Fibroblast of skin of back (primary cell): ENCODE measurements around the gene HOXB3.

Experiments
- DNase-seq: peaks from one replicate; pipeline ENCODE4 v3.0.0-alpha.2; 2013

The HOXB3 gene

DNA sequence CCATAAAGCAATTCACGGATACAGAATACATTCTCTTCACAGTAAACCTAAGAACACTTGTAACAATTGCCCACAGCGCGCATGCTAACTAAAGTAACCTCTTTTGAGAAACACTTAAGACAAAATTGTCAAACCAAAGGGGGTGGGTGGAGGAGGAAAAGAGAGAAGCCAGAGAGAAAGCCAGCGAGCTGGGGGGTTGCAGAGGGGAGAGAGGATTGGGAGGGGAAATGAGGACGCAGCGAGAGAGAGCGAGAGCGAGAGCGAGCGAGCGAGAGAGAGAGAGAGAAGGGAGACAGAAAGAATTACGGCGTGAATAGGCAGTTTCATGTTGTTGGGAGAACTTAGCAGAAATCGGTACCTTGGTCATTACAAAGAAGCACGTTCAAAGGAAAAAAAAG lies 22.4 kb upstream of the HOXB3 start:
- DNase-seq, result no peak

DNA sequence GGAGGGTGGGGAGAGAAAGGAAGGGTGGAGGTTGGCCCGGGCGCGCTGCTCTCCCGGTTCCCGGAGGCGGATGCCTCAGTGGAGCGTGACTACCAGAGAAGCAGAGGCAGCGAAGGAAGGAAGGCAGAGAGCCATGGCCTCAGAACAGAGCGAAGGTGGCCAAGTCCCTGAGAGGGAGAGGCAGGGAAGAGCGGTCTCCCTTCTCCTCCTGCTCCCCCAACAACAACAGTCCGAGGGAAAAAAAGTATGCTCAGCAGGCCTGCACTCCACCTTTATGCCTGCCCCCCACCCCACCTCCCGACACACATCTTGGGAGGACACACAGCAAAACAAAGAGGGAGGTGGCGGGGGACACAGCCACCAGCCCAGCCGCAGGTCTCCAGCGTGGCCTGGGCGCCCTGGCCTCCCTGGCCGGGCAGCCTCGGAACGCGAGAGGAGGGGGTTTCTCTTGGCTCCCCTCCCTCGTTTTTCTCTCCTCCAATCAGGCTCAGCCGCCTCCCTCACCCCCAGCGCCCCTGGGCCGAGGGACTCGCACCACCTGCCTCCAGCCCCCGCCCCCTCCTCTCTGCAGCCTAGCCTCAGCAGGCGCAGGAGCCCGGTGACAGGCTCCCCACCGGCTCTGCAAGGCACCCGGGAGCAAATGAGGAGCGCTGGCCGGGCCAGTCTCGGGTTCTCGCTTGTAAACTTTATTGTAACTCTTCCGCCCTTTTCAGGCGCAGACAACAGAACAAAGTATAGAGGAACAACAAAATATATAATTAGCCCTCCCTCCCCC lies 21.8 kb upstream of the HOXB3 start:
- no peak for DNase-seq

DNA sequence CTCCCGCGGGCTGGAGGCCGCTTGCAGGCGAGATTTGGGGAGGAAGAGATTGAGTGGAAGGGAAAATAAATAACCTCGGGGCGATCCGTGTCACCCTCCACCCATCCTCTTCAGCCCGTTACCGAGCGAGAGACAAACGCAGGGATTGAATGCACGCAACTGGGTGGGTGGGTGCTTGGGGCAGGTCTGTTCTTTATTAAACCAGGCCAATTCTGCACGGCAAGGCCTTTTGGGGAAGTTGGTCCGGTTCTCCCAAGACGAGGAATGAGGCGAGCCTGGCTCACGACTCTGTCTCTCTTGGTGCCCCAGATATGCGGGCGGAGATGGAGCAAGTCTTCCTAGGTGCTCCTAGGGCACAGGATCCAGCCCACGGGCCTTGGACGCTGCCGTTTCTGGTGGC lies 21.2 kb upstream of the HOXB3 start:
- DNase-seq, result no peak

DNA sequence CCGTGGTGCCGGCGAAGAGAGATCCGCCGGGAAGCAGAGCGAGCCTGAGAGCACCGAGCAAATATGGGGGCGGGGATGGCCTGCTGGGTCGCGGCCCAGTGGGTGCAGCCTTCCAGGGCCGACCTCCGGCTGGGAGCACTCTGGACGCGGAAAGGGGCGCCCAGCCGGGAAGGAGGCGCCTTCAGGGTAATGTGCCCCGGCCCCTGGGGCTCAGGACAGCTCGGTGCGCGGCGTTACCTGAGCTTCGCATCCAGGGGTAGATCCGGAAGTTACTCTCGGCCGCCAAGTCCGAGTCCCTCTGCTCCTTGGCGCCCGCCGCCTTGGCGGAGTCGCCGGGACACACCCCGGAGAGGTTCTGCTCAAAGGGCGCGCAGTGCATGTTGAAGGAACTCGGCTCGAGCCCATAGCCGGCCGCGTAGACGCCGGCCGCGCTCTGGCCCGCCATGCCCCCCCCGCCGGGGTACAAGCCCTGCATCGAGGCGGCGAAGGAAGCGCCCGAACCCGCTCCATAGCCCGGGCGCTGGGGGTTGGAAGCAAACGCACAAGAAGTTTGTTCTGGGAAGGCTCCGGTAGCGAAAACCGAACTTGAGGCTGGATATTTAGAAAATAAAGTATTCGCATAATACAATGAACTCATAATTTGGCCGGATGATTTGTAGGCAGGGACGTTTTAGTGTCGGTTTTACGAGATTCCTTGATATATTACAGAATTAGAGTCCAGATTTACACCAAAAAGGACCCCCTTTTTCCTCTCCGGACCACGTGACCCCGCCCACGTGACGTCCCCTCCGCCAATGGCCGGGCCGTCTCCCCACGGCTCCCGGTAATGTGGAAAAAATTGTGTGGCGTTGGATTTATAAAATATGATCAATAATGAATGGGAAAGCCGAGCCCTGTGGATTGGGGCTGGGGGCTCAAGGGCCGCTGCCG lies 20.5 kb upstream of the HOXB3 start, which contains the start of gene HOXB7:
HOXB7 (minus strand) TSS at position 736 of the 930 bp plus-strand sequence; CDS start at position 637, 99 bp downstream.
- no peak for DNase-seq

DNA sequence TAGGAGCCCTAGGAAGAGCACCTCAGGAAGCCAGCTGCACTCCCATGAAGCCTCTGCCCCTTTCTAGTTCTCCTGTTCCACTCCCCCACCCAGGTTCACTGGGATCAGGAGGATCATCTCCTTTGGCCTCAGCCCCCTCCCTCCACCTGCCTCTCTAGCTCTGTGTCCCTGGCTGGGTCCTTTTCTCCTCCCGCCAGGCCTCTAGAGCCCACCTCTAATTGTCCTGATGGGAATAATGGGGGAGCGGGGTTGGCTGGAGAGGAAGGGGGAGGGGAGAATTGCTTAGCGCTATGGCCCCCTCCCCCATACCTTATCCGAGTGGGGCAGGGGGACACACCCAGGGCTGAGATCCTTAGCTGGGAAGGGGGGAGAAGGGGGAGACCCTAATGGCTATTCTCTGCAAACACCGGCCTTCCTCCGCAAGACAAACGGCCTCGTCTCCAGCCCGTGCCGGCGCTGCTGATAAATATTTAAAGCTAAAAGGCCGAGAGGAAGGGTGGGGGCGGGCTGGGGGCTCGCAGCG lies 19.8 kb upstream of the HOXB3 start:
- DNase-seq, result no peak

DNA sequence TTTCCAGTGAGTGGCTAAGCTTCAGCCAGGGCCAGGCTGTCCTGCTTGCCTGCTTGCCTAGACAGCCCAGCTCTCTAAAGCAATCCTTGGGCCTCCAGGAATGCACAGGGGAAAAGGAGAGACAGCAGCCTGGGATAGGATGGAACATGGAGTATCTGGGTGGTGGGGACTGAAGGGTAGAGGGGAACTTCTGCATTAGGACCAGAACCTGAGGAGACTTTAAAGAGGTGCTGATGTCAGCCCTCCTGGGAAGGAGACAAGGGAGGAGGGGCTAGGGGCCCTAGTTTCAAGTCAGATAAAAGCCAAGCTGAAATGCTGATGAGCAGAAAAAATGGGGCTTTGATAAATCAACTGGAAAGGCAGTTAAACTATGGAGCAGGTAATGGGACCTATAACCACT lies 19.0 kb upstream of the HOXB3 start:
- no peak for DNase-seq

DNA sequence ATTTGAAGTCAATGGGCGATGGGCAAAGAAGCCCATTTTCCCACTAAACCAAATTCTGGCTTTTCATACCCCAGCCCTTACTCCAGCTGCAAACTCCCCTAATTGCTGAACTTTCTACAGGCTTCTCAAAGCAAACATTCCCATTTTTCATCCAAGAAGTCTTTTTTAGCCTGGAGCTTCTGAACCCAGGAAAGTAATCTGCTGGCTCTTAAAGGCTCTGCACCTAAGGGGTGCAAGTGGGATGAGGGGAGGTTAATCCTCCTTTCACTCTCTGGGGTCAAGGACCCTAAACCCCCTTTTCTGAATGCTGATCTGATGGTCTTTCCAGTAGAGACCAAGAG lies 18.4 kb upstream of the HOXB3 start:
- DNase-seq, result no peak

DNA sequence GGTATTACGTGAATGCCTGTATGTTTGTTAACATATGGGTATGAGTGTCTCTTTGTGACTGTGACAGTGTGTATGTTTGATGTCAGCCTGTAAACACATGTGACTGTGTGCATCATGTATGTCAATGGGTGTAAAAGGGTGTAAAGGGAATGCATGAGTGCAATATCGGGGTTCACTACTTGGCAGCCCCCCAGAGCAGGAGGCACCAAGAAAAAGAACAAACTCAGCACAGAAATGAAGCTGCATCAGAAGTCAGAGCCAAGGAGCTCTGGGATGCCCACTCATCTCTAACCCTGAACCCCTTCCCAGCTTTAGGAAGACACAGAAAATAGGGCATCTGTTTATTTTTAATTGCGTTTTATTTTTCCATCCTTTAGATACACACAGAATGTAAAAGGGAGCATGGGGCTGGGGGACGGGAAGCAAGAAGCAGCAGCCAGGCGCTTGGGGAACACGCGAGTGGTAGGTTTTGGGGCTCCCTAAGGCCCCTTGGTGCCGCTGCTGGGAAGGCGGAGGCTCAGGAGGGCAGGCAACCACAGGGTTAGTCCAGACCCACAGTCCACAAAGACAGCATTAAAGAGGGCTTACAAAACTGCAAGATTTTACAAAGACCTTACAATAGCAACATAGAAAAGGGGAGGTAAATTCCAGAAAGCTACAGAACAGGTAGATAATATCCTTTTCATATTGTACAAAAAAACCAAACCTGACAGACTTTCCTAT lies 17.0 kb upstream of the HOXB3 start:
- no peak for DNase-seq

DNA sequence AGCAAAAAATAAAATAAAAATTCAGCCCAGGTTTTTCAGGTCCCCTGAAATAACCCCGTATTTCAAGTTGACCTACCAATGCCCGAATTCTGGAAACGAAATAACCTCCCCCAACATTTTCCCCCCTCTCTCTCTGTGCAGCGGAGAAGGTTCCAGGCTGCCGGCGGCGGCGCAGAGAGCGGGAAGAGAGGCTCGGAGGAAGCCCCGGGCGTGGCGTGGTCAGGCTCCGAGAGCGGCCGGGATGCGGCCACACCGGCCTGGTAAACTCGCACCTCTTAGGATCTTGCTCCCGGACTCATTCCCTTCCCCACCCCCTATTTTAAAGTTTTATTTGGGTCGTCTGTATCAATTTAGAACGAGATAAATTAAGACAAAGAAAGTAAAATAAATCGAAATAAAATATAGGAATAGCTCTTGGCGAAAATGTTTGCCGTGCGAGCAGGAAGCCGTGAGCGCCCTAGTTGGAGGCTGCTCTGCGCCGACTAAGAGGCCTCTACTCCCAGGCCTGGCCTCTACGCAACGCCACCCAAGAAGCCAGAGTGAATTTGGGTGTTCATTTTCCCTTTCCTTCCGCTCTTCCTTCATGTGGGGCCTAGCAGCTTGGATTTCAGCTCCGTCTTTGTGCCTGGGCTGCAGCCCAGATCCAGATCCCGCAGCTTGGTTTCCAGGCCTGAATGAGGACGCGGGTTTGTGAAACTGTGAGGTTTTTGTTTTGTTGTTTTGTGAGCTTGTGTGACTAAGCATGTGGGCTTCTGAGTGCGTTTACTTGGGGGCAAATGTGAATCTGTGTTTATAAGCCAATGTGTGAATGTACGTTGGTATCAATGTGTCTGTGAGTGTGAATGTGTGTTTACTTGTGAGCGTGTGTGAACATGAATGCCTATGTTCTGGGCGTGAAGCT lies 16.2 kb upstream of the HOXB3 start:
- DNase-seq, result no peak

DNA sequence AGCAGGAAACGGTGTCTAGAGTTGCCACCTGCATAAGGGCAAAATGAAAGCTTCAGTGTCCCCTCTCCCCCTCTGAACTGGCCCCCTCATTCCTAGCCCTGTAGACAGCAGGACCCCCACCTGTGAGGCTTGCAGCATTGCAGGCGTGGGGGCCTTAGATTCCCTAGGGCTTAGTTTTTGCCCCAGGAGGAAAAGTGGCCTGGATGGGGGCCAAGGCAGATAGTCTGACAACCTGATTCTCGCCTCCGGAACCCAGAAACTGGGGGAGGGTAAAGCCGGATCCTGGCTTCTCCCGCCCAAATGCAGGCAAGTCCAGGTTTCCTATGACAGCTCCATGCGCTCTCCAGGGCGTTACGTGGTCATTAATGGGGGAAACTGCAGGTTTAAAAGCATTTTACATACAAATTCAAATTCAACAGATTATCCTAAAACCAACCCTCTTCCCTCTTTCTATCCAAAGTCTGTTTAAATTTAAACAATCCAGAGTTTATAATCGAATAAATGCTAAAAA lies 15.4 kb upstream of the HOXB3 start:
- DNase-seq, result no peak

DNA sequence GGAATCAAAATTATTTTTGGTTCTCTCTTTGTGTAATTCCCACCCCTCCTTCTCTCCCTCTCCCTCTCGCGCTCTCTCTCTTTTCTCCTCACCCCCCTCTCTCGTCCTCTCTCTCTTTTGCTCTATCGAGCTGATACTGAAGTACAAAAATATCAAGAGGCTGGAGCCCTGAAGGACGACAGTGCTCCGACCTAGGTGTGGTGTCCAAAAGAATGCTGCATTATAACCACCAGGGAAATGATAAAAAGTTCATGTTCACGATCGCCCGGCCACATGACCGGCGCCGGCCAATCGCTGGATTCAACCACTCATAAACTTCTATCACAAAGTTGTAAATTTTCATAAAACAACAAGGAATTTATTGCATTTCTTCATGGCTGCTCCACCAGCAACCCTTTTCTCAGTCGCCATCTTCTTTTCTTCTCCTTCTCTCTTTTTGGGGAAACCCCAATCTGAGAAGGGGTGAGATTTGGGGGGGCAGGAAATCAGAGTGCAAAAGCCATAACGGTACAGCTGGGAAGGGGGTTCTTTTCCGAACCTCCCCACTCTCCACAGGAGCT lies 14.8 kb upstream of the HOXB3 start, which contains the start of gene HOXB6:
HOXB6 (minus strand) TSS at position 217 of the 560 bp plus-strand sequence. CDS start 6,836 bp downstream, outside the sequence.
- no peak for DNase-seq

DNA sequence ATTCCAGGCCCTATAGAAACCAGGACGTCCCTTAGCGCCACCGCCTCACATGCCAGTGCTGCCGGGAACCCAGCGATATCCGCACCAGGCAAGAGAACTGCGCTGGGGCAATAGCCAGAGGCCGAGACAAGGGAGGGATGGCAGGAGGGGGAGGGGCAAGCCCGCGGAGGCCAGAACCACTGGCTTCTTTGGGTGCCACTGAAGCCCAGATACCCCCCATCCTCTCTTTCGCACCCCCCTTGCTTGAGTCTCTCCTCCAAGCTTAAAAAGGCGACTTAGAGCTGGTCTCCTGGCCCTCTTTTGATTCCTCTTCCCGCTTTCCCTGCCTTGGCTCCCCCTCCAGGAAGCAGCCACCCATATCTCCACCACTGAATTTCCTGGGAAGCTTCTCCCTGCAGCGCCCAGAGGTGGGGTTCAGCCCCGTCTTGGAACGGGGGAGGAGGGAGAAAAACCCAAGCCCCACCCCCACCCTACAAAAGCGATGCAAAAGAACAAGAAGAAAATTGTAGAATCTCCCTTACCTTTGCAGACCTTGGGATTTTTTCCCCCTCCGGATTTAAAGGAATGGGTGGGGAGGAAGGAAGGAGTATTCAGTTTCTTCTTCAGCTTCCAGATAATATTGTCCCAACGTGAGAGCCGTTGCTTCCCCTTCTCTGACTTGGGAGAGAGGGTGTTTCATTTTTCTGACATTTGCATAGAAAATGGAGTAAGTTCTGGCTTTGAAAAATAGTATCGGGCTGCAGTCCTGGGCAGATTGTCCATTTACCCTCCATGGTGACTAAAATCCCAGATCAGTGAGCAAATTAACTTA lies 14.1 kb upstream of the HOXB3 start:
- DNase-seq, result no peak

DNA sequence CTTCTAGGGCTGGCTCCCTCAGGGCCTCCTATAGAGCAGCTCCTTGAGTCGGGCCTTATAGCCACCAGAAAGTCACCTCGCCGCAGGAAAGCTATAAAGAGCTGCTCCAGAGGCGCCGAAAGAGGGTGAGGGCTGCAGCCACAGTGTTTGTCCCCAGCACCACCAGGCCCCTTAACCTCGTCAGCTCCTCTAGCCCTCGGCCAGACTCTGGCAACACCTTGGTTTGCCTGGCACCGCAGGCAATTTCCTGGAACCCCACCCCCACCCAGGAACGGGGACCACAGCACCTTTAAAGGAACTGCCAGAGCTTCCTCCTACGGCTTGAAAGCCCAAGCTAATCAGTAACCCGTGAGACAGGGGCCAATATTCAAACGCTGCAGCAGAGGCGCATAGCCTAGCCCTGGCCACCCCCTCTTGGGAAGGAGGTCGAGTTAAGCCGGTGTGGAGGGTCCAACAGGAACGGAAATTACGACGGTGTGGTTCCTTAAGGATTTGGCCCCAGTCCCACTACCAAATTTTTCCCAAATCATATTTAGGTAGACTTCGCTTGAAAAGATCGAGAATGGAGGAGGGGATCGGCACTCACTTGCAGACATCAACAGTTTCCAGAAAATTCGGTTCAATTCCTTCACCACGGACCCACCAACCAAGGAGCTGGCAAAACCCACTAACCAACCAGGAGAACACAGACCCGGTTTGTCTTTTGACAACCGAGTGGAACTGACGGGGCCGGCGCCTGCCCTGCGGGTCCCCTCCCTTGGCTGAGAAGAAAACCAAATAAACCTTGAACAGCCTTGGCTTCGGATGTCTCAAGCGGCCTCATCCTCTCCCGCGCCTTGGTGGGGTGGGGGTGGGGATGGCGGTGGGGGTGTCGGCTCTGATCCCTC lies 11.7 kb upstream of the HOXB3 start:
- DNase-seq, result no peak

DNA sequence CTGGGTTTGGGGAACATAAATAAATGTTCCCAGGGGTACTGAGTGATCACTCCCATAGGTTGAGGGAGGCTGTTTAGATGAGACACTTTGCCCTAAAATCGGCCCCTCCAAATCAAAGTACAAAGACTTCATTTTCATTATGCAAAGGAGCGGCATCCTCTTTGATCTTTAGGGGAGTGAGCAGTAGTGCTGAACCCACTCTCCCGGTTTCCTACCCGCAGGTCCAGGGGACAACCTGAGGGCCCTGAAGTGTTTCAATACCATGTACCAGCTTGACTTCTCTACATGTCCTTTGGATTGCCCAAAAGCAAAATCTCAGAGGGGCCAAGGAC lies 11.1 kb upstream of the HOXB3 start:
- no peak for DNase-seq

DNA sequence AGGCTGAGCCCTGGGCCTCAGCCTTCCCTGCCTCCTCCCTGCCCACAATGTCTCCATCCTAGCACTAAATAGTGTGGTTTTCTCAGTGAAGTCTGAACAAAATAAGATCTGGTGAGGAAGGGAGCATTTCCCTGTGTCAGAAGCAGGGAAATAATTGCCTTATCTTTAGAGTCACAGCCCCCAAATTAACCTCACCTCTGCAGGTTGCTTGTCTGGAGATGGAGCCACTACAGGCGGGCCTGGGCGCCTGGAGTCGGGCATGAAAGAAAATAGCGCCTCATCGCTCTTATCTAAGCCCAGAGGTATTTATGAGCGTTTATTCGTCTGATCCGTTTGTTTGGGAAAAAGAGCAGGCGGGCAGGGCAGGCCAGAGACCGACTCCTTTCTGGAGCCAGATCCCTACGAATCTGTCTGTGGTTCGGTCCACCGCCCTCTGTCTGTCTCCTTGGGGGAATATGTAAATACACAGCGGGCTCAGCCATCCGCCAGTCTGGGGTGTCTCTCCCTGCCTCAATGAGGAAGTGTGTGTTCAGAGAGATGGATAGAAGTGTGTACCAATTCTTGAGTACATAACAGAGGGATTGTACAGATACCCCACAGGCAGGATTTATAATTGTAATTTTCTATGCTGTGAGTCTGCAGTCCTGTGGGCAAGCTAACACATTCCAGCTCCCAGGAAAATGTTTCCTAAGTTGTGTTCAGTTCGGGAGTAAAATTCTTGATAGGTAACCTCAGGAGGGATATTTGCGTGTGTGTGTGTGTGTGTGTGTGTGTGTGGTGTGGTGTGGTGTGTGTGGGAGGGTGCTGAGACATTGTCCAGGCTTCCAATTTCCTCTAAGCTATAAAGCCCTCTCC lies 10.4 kb upstream of the HOXB3 start:
- DNase-seq, result no peak

DNA sequence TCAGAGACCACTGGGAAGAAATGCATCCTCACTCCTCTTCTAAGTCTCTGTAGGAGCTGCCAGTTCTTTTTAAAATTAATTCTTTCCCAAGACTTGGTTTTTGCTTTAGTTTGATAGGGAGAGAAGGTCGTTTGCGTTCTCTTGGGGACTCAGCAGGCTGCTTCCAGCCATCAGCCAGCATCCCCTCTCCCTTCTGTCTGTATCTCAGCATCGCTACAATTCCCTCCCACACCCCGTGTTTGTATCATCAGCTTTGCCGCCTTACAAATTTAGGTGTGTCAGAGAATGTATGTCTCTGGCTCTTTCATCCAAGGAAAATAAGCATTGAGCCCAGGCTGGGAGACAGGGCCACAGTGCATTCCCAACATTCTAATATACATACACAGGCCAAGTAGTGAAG lies 9.3 kb upstream of the HOXB3 start:
- DNase-seq, result no peak

DNA sequence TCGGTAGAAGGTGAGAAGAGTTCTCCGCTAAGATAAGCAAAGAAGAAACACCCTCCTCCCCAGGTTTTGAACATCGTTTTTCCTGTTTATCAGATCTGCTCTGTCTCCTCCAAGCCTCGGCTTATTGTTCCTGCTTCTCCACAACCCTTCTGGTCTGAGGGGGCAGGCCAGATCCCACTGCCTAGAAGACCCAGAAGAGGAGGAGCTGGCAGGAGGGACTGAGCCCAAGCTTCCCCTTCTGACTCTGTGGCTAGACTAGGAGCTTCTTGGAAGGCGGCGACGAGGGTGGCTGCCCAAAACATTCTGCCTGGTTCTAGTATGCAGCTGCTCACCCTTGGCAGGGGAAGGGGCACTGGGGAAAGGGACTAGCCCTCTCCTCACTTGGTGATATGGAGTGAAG lies 8.7 kb upstream of the HOXB3 start:
- no peak for DNase-seq
